K562 (cell line): ENCODE data around the gene USP51. TPM values are rescaled to one million over a fixed set of nuclear protein-coding genes. Genes with fewer than 3 reads are reported as not detected.

Experiments used
- ATAC-seq: fragments of 200-7000 bp; cut with Tn5 transposase; 3 replicates; pipeline ENCODE4 v1.9.1; 2020; ENCODE audit warnings: moderate library complexity
- BruUV-seq: library from RNA; stranded (reverse); fragments of 400-500 nt; replicated peaks from 2 replicates; lab custom pipeline; 2021; lab: Mats Ljungman, UMichigan
- CTCF ChIA-PET: fragments of 300-600 bp; formaldehyde crosslinking; extraction: SDS; loops from one replicate; lab custom pipeline; 2021; ENCODE audit warnings: low intra/inter-chr PET ratio; lab: Yijun Ruan, JAX
- POLR2A ChIA-PET: fragments of 300-600, 350-650 bp; sonication (Branson Sonifier 250); formaldehyde crosslinking; extraction: SDS; loops from one replicate; lab custom pipeline; 2021; ENCODE audit warnings: antibody characterized with exemption, inconsistent platforms; lab: Yijun Ruan, JAX
- DNase-seq, 4 experiments: peaks; one replicate each; pipeline versions ENCODE4 v3.0.0 to v3.0.0-alpha.2; 2011 to 2018; ENCODE audit warnings: low spot score in 3 of 4, mixed read lengths in 3 of 4; ENCODE audit errors: extremely low read depth in 1 of 4
- FAIRE-seq: peaks from 2 replicates; lab custom pipeline; 2011; peaks lifted over from hg19 to GRCh38; lab: Jason Lieb, UNC
- H2AFZ ChIP-seq: 2 replicates; pipeline ENCODE4 v1.6.0; 2011; ENCODE audit warnings: low read depth, low read length, control low read depth, inconsistent platforms
- H3K27ac ChIP-seq: fragments of 200-600 bp; 3 replicates; pipeline ENCODE4 v1.8.0; 2011; ENCODE audit warnings: low read depth, mild to moderate bottlenecking, control low read depth, inconsistent platforms, low read length, moderate library complexity, mixed read lengths; ENCODE audit errors: extremely low read depth
- H3K27me3 ChIP-seq, 2 experiments: fragments of 300-600 bp in 1 of 2; 2 replicates in 1 of 2; 3 replicates in 1 of 2; pipeline versions ENCODE4 v1.6.0 to v1.8.0; 2011; ENCODE audit warnings: inconsistent platforms in 2 of 2, low read length in 2 of 2, mild to moderate bottlenecking in 1 of 2, mixed read lengths in 1 of 2, moderate library complexity in 1 of 2; ENCODE audit not compliant: control insufficient read depth in 2 of 2, insufficient read depth in 2 of 2
- H3K36me3 ChIP-seq: fragments of 300-600 bp; 3 replicates; pipeline ENCODE4 v1.8.0; 2011; ENCODE audit warnings: mild to moderate bottlenecking, low read length, inconsistent platforms; ENCODE audit not compliant: control insufficient read depth, insufficient read depth
- H3K4me1 ChIP-seq, 2 experiments: fragments of 200-600 bp in 1 of 2; replicated peaks in 1 of 2; 2 replicates in 1 of 2; 3 replicates in 1 of 2; pipeline versions ENCODE4 v1.5.1 to v1.8.0; 2011; ENCODE audit warnings: inconsistent platforms in 2 of 2, low read length in 2 of 2, mild to moderate bottlenecking in 1 of 2, mixed read lengths in 1 of 2, moderate library complexity in 1 of 2; ENCODE audit not compliant: control insufficient read depth in 2 of 2, insufficient read depth in 2 of 2
- H3K4me2 ChIP-seq: 2 replicates; pipeline ENCODE4 v1.6.1; 2011; ENCODE audit warnings: low read length, control low read depth, inconsistent platforms, mixed read lengths; ENCODE audit not compliant: insufficient read depth
- H3K4me3 ChIP-seq: fragments of 200-600 bp; sonication (generic), shearing (Covaris generic); 2 replicates; pipeline ENCODE4 v1.5.1; 2016; ENCODE audit warnings: control low read depth, inconsistent platforms
- H3K79me2 ChIP-seq: fragments of 200-600 bp; 3 replicates; pipeline ENCODE4 v1.8.0; 2011; ENCODE audit warnings: low read length, inconsistent platforms; ENCODE audit not compliant: control insufficient read depth, insufficient read depth
- H3K9ac ChIP-seq, 2 experiments: 2 replicates each; pipeline versions ENCODE4 v1.6.0 to v1.6.1; 2011; ENCODE audit warnings: low read depth in 2 of 2, low read length in 2 of 2, control low read depth in 1 of 2, inconsistent platforms in 1 of 2, mild to moderate bottlenecking in 1 of 2, mixed read lengths in 1 of 2; ENCODE audit not compliant: insufficient read depth in 1 of 2
- H3K9me1 ChIP-seq: one replicate; pipeline ENCODE4 v1.6.0; 2011; ENCODE audit warnings: inconsistent platforms, mild to moderate bottlenecking, low read length, moderate library complexity; ENCODE audit not compliant: control insufficient read depth, insufficient read depth
- H3K9me3 ChIP-seq: replicated peaks from 2 replicates; pipeline ENCODE4 v1.5.1; 2011; ENCODE audit warnings: low read depth, low read length, inconsistent platforms; ENCODE audit not compliant: control insufficient read depth, insufficient read depth
- H4K20me1 ChIP-seq: replicated peaks from 2 replicates; pipeline ENCODE4 v1.6.1; 2011; ENCODE audit warnings: low read length, inconsistent platforms, mixed read lengths; ENCODE audit not compliant: control insufficient read depth, insufficient read depth
- C11orf30 ChIP-seq: fragments of 450-650 bp; IDR thresholded peaks from 2 replicates; pipeline ENCODE4 v1.6.1; 2016; ENCODE audit warnings: low read depth, mild to moderate bottlenecking
- CBFB ChIP-seq: sonication (generic); formaldehyde crosslinking; IDR thresholded peaks from 2 replicates; pipeline ENCODE4 v1.4.0; 2020; ENCODE audit warnings: mild to moderate bottlenecking, missing genetic modification reagents
- ETV6 ChIP-seq, 3 experiments: fragments of 150-350 bp in 1 of 3; sonication (generic) in 1 of 3; formaldehyde crosslinking in 1 of 3; IDR thresholded peaks; 2 replicates each; pipeline versions ENCODE4 v1.6.1 to v1.8.0; 2014 to 2022; ENCODE audit warnings: borderline replicate concordance in 2 of 3, low read depth in 2 of 3, antibody characterized with exemption in 1 of 3, low read length in 1 of 3, mild to moderate bottlenecking in 1 of 3, missing genetic modification reagents in 1 of 3
- HLTF ChIP-seq: fragments of 450-650 bp; IDR thresholded peaks from 2 replicates; pipeline ENCODE4 v1.6.1; 2016
- KDM1A ChIP-seq, 2 experiments: fragments of 450-650 bp; IDR thresholded peaks; 2 replicates each; pipeline ENCODE4 v1.6.1; 2016; ENCODE audit warnings: mild to moderate bottlenecking in 2 of 2
- KDM2B ChIP-seq: fragments of 250-450 bp; sonication (Bioruptor Pico); IDR thresholded peaks from 2 replicates; pipeline ENCODE4 v1.8.0; 2021; ENCODE audit warnings: mild to moderate bottlenecking, moderate library complexity
- LCOR ChIP-seq: sonication (generic); formaldehyde crosslinking; IDR thresholded peaks from 2 replicates; pipeline ENCODE4 v1.8.0; 2022; ENCODE audit warnings: mild to moderate bottlenecking, missing genetic modification reagents
- MAFF ChIP-seq: IDR thresholded peaks from 2 replicates; pipeline ENCODE4 v1.6.1; 2012; ENCODE audit warnings: low read length, improper control_type of control experiment
- MAFG ChIP-seq: fragments of 450-650 bp; conservative IDR thresholded peaks from 2 replicates; pipeline ENCODE4 v1.6.1; 2016; ENCODE audit warnings: missing genetic modification characterization, missing compliant biosample characterization
- MAFK ChIP-seq: IDR thresholded peaks from 2 replicates; pipeline ENCODE4 v1.6.1; 2011; ENCODE audit warnings: low read length, improper control_type of control experiment
- MEF2D ChIP-seq: conservative IDR thresholded peaks from 2 replicates; pipeline ENCODE4 v1.6.1; 2016; ENCODE audit warnings: low read depth, missing genetic modification characterization, missing compliant biosample characterization
- MTA3 ChIP-seq: fragments of 450-650 bp; formaldehyde crosslinking; IDR thresholded peaks from 2 replicates; pipeline ENCODE4 v1.6.1; 2017; ENCODE audit warnings: mild to moderate bottlenecking, borderline replicate concordance
- MYBL2 ChIP-seq, 2 experiments: fragments of 450-650 bp in 1 of 2; sonication (generic) in 1 of 2; formaldehyde crosslinking in 1 of 2; IDR thresholded peaks; 2 replicates each; pipeline versions ENCODE4 v1.6.1 to v1.8.1; 2017 to 2022; ENCODE audit warnings: borderline replicate concordance in 1 of 2, inconsistent platforms in 1 of 2, low read depth in 1 of 2, mild to moderate bottlenecking in 1 of 2, missing genetic modification reagents in 1 of 2, moderate library complexity in 1 of 2
- NCOA4 ChIP-seq: fragments of 450-650 bp; IDR thresholded peaks from 2 replicates; pipeline ENCODE4 v1.6.1; 2018; ENCODE audit warnings: mild to moderate bottlenecking; ENCODE audit not compliant: partially characterized antibody
- NRF1 ChIP-seq, 2 experiments: fragments of 450-650 bp; IDR thresholded peaks in 1 of 2; conservative IDR thresholded peaks in 1 of 2; 2 replicates each; pipeline ENCODE4 v1.6.1; 2014; ENCODE audit warnings: mild to moderate bottlenecking in 2 of 2
- SIRT6 ChIP-seq: IDR thresholded peaks from one replicate; pipeline ENCODE4 v1.6.1; 2012; ENCODE audit warnings: low read depth, mild to moderate bottlenecking, control low read depth, inconsistent platforms, low read length, moderate library complexity
- SMAD4 ChIP-seq: fragments of 250-450 bp; sonication (Bioruptor Pico); conservative IDR thresholded peaks from 2 replicates; pipeline ENCODE4 v1.8.0; 2021; ENCODE audit warnings: inconsistent platforms, mild to moderate bottlenecking, moderate library complexity
- SRSF9 ChIP-seq: fragments of 200-400 bp; formaldehyde crosslinking; IDR thresholded peaks from 2 replicates; pipeline ENCODE4 v1.6.1; 2017; ENCODE audit warnings: low read depth, low read length, borderline replicate concordance
- TARDBP ChIP-seq: fragments of 450-650 bp; IDR thresholded peaks from 2 replicates; pipeline ENCODE4 v1.6.1; 2016
- XRCC5 ChIP-seq: fragments of 200-400 bp; formaldehyde crosslinking; IDR thresholded peaks from 2 replicates; pipeline ENCODE4 v1.6.1; 2017; ENCODE audit warnings: low read depth, mild to moderate bottlenecking, low read length
- YY1 ChIP-seq, 3 experiments: IDR thresholded peaks; 2 replicates each; pipeline ENCODE4 v1.6.1; 2011; ENCODE audit warnings: low read length in 2 of 3, mild to moderate bottlenecking in 2 of 3, moderate library complexity in 2 of 3, borderline replicate concordance in 1 of 3, control low read depth in 1 of 3, low read depth in 1 of 3; ENCODE audit not compliant: insufficient read depth in 3 of 3, insufficient replicate concordance in 2 of 3, control insufficient read depth in 1 of 3, insufficient read length in 1 of 3; ENCODE audit errors: extremely low read depth in 1 of 3
- ZBTB34 ChIP-seq: fragments of 250-450 bp; sonication (Bioruptor Pico); IDR thresholded peaks from 2 replicates; pipeline ENCODE4 v1.8.0; 2021; ENCODE audit warnings: mild to moderate bottlenecking, moderate library complexity
- ZFP30 ChIP-seq: fragments of 250-450 bp; sonication (Bioruptor Pico); IDR thresholded peaks from 2 replicates; pipeline ENCODE4 v1.8.0; 2022; ENCODE audit warnings: moderate library complexity, mild to moderate bottlenecking, inconsistent platforms, borderline replicate concordance
- ZNF316 ChIP-seq: fragments of 450-650 bp; IDR thresholded peaks from 2 replicates; pipeline ENCODE4 v1.6.1; 2016
- ZNF324 ChIP-seq: fragments of 250-450 bp; sonication (Bioruptor Pico); IDR thresholded peaks from 2 replicates; pipeline ENCODE4 v1.4.0; 2020; ENCODE audit warnings: mild to moderate bottlenecking
- WGBS: fragments of 100-300 bp; shearing (Covaris generic); methylation state at CpG from one replicate; pipeline ENCODE4 v1.1.6; 2016; ENCODE audit warnings: low coverage, mixed read lengths; ENCODE audit not compliant: insufficient coverage; ENCODE audit errors: missing lambda C conversion rate; 5-methylcytosine and 5-hydroxymethylcytosine counted together
- in situ Hi-C: fragments of 300-500 bp; cut with MboI; formaldehyde crosslinking; loops from 4 replicates; pipeline ENCODE4 v1.15.0; 2018; ENCODE audit warnings: inconsistent platforms, mixed read lengths
- intact Hi-C: fragments of 100-400 bp; cut with micrococcal nuclease; formaldehyde crosslinking; loops from 2 replicates; pipeline ENCODE4 v1.14.2; 2022
- polyA plus RNA-seq, 8 experiments: library from polyadenylated mRNA; depleted of rRNA in 4 of 8; stranded (reverse) in 5 of 8; unstranded in 3 of 8; fragments of >200 nt; fragmentation: Nextera tagmentation in 2 of 8; fragmentation: Illumina TruSeq in 1 of 8; extraction: Ambion mirVana in 2 of 8; extraction: Trizol in 1 of 8; gene quantifications; 2 replicates each; pipeline versions ENCODE4 v1.2.1 to v1.2.3, GENCODE V29; 2011 to 2014; ENCODE audit warnings: inconsistent platforms in 1 of 8, missing spikeins in 1 of 8
- total RNA-seq, 7 experiments: library from RNA; depleted of rRNA in 6 of 7; stranded (reverse); fragments of >200 nt in 6 of 7; fragmentation: Illumina TruSeq in 2 of 7; extraction: Trizol in 2 of 7; gene quantifications; 2 replicates each; pipeline versions ENCODE4 v1.2.1 to v1.2.3, GENCODE V29; 2011 to 2021; ENCODE audit warnings: low replicate concordance in 1 of 7

USP51 gene
- total and polyA plus RNA-seq, 9 of the 15 experiments (the other 6 are each of a cell fraction or from before 2014, with no cell fraction given), result 0.59 to 3.9 (median 1.3) TPM

- POLR2A ChIA-PET, result no interaction called here
- CTCF ChIA-PET, result no interaction called here
- H3K9me3 ChIP-seq, result no peaks in the 10 kb centered on the region
- H3K79me2 ChIP-seq, result no peaks in the 10 kb centered on the region; the same call in 1 of the 3 replicates
- intact Hi-C loops, result no loop called here
- H3K9ac ChIP-seq, result no peak overlapping the region
- ATAC-seq (no peak), DNase-seq (no peak), FAIRE-seq (no peak)
- H3K9me1 ChIP-seq, result no peaks in the 10 kb centered on the region
- WGBS, result 20% methylated on average over 4 of the region's 4 CpGs
- BruUV-seq, result no TSS peak
- no peaks in the 10 kb centered on the region for H3K36me3 ChIP-seq
- peaks cover 6 to 11% of the 10 kb centered on the region in 2 experiments; a peak in 4 of 5 replicates for H3K4me1 ChIP-seq
- no peak overlapping the region for H3K4me3 ChIP-seq
- H2AFZ ChIP-seq, result no peak overlapping the region
- no peak overlapping the region for H3K4me2 ChIP-seq
- H4K20me1 ChIP-seq, result no peaks in the 10 kb centered on the region
- H3K27ac ChIP-seq, result no peak overlapping the region
- in situ Hi-C loops, result no loop called here
- H3K27me3 ChIP-seq, result no peaks in the 10 kb centered on the region
- TF ChIP-seq NRF1 (conservative IDR thresholded peaks at IDR 0.05 in 1 of 2, IDR thresholded peaks at IDR 0.05 in 1 of 2), result no peak
- TF ChIP-seq XRCC5, result no peak
- no peak for TF ChIP-seq SIRT6
- no peak for TF ChIP-seq MTA3
- TF ChIP-seq MYBL2 (IDR thresholded peaks at IDR 0.05; ENCODE audit: low read depth), result no peak
- no peak for TF ChIP-seq MYBL2 (CRISPR knock-in tag; IDR thresholded peaks at IDR 0.05; ENCODE audit: borderline replicate concordance)
- no peak for TF ChIP-seq TARDBP
- no peak for TF ChIP-seq ZFP30 (CRISPR knock-in tag)
- TF ChIP-seq ETV6 (IDR thresholded peaks at IDR 0.05; ENCODE audit: borderline replicate concordance in 1 of 2, low read depth in 2 of 2, low read length in 1 of 2), result no peak
- TF ChIP-seq ETV6 (CRISPR knock-in tag; IDR thresholded peaks at IDR 0.05; ENCODE audit: borderline replicate concordance), result no peak
- TF ChIP-seq MAFK, result peak; percentile 85
- TF ChIP-seq SMAD4 (CRISPR knock-in tag), result no peak
- TF ChIP-seq MAFG (tag), result peak; percentile 66
- TF ChIP-seq ZNF324 (CRISPR knock-in tag), result no peak
- no peak for TF ChIP-seq NCOA4
- peak; percentile 84 for TF ChIP-seq MAFF
- TF ChIP-seq KDM1A (IDR thresholded peaks at IDR 0.05), result no peak
- no peak for TF ChIP-seq CBFB
- TF ChIP-seq HLTF, result no peak
- TF ChIP-seq ZBTB34 (CRISPR knock-in tag), result no peak
- TF ChIP-seq KDM2B, result no peak
- peak; percentile 85 for TF ChIP-seq C11orf30
- TF ChIP-seq YY1 (IDR thresholded peaks at IDR 0.05; ENCODE audit: borderline replicate concordance in 1 of 3, control insufficient read depth in 1 of 3, extremely low read depth in 1 of 3, insufficient read depth in 3 of 3, insufficient read length in 1 of 3, insufficient replicate concordance in 2 of 3, low read depth in 1 of 3, low read length in 2 of 3), result no peak
- no peak for TF ChIP-seq LCOR (CRISPR knock-in tag)
- TF ChIP-seq MEF2D (tag), result no peak
- TF ChIP-seq SRSF9, result no peak
- TF ChIP-seq ZNF316, result peak; percentile 90
Observed at GRCh38 chrX:55490974-55491373, 1.3 kb upstream of the USP51 start.
